Astrocyte of the hippocampus (primary cell): ENCODE measurements around the gene APBA3.
A peak's percentile ranks its signal among the peaks of the same experiment; 100 is the strongest.

ENCODE experiments used
- DNase-seq: peaks from one replicate; pipeline ENCODE4 v3.0.0; 2011; ENCODE audit warnings: low read depth, low spot score

APBA3 gene

GRCh38 chr19:3748965-3749364 lies 12.5 kb downstream of the APBA3 start:
- no peak for DNase-seq

GRCh38 chr19:3746371-3747056 lies 15.0 kb downstream of the APBA3 start:
- DNase-seq, result no peak

DNA sequence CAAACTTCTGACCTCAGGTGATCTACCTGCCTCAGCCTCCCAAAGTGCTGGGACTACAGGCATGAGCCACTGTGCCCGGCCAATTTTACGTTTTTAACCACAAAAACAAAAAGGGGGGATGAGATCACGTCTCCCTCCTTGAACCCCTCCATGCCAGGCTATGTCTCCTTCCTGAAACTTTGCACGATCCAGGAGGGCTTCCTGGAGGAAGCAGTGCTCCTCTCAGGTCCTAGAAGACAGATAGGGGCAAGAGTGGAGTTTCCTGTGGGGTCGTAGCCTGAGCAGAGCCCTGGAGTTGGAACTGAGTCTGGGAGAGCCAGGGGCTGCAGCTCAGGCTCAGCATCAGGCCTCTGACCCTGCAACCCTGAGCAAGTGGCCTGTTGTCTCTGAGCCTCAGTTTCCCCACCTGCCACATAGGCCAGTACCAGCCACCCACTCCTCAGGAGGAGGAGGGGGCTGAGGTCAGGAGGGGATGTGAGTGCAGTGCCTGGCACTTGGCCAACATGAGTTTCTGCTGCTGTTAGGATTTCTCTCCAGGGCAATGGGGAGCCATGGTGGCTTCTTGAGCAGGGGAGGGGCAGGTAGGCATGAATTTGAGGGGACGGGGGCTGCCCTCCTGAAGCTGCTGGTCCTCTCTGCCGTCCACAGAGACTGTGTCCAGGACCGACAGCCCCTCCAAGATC lies 16.0 kb downstream of the APBA3 start:
- DNase-seq, result no peak

- no peak for DNase-seq
Measured at GRCh38 chr19:3743486-3743885, 18.0 kb downstream of the APBA3 start.

DNA sequence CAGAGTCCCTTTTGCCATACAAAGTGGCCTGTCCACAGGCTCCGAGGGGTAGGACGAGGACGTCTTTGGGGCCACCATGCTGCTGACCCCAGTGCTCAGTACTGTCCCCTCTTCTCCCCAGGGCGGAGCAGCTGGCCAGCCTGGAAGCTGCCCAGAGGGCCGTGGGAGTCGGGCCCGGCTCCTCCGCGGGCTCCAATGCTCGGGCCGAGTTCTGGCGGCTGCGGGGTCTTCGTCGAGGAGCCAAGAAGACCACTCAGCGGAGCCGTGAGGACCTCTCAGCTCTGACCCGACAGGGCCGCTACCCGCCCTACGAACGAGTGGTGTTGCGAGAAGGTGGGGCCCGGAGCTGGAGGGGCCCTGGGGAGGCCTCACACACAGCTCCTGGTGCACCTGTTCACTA lies 21.1 kb downstream of the APBA3 start:
- no peak for DNase-seq

DNA sequence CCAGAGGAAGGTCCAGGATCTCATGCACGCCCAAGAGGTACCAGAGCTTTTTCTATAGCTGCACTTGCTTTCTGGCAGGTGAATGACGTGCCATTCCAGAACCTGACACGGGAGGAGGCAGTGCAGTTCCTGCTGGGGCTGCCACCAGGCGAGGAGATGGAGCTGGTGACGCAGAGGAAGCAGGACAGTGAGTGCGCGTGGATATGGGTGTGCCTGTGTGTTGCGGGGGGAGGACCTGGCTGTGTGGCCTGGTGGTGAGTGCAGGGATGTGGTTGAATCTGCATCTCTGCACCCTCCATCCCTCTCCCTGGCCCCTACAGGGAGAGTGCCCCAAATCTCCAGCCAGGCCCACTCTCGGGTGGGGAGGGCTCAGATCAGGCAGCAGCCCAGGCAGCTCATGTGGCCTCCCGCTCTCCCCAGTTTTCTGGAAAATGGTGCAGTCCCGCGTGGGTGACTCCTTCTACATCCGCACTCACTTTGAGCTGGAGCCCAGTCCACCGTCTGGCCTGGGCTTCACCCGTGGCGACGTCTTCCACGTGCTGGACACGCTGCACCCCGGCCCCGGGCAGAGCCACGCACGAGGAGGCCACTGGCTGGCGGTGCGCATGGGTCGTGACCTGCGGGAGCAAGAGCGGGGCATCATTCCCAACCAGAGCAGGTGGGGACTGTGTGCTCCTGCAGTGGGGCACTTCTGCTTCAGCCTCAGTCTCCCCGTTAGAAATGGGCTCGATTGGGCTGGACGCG lies 22.8 kb downstream of the APBA3 start:
- no peak for DNase-seq

GRCh38 chr19:3737487-3738205 lies 23.8 kb downstream of the APBA3 start:
- no peak for DNase-seq

DNA sequence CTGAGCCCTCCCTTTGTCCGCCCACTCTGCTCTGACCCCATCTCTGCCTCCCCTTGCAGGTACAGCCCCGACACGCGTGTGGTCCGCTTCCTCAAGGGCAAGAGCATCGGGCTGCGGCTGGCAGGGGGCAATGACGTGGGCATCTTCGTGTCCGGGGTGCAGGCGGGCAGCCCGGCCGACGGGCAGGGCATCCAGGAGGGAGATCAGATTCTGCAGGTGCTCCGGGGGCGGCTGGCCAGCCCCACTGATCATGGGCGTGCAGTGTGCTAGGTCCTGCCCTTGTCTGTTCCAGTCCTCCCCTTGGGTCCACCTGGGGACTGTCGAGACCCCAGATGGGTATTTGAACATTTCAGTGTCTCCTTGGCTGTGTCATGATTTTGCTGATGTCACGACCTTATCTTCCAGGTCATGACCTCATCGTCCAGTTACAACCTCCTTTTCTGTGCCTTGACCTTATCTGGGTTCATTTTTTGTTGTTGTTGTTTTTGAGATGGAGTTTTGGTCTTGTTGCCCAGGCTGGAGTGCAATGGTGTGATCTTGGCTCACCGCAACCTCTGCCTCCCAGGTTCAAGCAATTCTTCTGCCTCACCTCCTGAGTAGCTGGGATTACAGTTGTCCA lies 25.3 kb downstream of the APBA3 start:
- no peak for DNase-seq

- DNase-seq, result no peak
Measured at GRCh38 chr19:3734310-3734600, 27.2 kb downstream of the APBA3 start.

DNA sequence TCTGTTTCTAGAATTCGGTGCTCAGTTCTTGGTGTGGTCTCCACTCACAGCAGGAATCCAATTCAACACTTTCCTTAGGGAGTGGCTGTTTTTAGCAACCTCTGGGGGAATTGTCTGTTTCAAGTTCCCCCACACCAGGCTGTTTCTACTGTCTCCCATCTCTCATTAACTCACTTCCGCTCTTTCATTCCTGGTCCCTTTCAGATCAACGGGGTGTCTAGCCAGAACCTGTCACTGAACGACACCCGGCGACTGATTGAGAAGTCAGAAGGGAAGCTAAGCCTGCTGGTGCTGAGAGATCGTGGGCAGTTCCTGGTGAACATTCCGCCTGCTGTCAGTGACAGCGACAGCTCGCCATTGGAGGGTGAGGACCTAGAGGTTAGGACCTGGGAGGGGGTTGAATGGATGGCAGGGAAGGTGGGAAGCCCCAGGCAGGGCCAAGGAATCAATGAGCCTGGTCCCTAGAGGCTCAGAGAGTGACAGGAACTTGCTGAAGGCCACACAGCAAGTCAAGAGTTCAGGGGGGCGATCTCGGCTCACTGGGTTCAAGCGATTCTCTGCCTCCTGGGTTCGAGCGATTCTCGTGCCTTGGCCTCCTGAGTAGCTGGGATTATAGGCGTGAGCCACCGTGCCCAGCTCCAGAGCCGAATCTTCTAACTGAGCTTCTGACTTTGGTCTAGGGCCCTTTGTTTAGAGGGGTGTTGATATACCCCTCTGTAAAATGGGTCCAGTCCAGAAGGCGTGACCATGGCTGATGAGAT lies 27.8 kb downstream of the APBA3 start:
- no peak for DNase-seq

DNA sequence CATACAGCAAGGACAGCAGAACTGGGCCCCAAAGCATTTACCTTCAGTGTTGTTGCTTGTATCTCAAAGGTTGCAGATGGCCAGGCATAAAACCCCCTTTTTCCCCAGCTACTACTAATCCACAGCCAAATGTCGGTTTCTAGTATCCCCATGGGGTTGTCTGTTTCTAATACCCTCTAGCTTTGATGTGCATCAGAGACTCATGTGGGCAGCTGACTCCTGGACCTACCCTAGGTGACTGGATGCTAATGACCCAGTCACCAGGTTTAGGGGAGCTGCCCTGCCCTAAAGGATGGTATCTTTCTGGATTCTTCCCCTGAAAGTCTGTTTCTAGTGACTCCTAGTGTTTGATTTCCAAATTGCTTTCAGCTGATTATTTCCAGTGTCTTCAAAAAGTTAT lies 29.4 kb downstream of the APBA3 start:
- DNase-seq, result no peak

DNA sequence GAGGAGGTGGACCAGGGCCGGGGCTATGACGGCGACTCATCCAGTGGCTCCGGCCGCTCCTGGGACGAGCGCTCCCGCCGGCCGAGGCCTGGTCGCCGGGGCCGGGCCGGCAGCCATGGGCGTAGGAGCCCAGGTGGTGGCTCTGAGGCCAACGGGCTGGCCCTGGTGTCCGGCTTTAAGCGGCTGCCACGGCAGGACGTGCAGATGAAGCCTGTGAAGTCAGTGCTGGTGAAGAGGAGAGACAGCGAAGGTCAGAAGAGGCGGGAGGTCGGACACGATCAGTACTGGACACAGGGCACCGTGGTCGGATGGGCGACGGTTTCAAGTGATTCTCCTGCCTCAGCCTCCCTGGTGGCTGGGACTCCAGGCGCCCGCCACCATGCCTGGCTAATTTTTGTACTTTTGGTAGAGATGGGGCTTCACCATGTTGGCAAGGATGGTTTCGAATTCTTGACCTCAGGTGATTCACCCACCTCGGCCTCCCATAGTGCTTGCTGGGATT lies 31.0 kb downstream of the APBA3 start:
- no peak for DNase-seq

DNA sequence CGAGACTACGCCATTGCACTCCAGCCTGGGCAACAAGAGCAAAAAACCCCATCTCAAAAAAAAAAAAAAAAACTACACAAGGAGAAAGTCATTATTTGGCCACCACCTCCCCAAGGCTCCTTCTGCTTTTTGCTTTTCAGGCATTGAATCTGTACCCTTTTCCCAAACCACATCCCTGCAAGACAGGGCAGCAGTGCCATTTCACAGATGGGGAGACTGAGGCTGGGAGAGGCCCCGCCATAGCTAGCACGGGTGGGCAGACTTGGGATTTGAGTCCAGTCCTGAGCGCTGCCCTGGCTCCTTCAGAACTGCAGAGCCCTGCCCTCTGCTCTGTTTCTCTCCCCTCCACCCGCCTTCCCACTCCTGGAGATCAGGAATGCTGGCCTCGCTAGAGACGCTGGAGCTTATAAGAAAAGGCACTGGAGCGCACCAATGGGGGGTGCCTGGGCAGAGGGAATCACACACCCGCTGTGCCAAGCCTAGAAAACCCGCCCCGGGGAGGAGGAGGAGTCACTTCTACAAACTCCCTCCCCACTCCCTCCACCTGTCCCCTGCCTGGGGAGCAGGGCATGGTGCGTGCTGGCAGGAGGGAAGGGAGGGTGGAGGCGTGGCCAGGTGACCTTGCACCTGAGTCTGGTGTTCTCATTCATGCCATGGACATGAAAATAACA lies 35.7 kb downstream of the APBA3 start:
- DNase-seq, result peak; percentile 56

GRCh38 chr19:3725121-3725520 lies 36.4 kb downstream of the APBA3 start:
- no peak for DNase-seq

GRCh38 chr19:3723883-3724282 lies 37.6 kb downstream of the APBA3 start:
- no peak for DNase-seq

DNA sequence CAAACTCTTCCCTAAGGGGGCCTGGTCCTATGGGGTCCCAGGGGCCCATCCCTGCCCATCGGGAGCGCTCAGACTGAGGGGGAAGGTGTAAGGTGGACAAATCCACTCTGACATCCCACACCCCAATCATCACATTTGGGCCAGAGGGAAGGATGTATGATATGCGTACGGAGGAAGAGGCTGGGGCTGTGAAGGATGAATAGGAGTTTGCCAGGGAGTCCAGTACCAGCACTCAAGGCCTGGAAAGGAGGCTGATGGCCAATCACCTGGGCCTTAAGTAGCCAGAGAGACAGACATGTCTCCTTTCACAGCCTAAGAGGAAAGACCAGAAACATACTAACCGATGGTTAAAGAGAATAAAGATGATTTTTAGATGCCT lies 38.4 kb downstream of the APBA3 start:
- DNase-seq, result no peak

- DNase-seq, result no peak
Measured at GRCh38 chr19:3722443-3723109, 38.9 kb downstream of the APBA3 start.

DNA sequence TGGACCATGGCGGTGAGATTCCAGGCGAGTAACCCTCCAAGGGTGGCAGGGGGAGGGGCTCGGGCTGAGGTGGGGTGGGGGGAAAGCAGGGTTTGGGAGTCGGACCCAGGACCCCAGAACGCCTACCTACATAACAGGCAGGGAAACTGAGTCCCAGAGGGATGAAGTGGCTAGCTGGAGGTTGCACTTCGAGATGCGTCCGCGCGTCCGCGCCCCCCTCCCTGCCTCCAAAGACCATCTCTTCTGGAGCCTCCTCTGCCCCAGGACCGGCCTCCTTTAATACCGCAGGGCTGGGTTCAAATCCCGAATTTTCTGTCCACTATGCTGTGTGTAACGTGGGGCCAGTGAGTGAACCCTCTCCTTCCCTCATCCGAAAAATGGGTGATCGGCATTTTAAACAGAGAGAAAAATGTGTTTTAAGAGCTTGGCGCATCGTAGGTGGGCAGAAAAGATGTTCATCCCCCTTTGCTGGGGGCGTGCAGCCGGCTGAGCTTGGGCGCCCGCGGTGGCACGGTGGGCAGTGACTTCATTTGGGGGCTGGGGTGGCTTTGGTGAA lies 39.5 kb downstream of the APBA3 start:
- no peak for DNase-seq

DNA sequence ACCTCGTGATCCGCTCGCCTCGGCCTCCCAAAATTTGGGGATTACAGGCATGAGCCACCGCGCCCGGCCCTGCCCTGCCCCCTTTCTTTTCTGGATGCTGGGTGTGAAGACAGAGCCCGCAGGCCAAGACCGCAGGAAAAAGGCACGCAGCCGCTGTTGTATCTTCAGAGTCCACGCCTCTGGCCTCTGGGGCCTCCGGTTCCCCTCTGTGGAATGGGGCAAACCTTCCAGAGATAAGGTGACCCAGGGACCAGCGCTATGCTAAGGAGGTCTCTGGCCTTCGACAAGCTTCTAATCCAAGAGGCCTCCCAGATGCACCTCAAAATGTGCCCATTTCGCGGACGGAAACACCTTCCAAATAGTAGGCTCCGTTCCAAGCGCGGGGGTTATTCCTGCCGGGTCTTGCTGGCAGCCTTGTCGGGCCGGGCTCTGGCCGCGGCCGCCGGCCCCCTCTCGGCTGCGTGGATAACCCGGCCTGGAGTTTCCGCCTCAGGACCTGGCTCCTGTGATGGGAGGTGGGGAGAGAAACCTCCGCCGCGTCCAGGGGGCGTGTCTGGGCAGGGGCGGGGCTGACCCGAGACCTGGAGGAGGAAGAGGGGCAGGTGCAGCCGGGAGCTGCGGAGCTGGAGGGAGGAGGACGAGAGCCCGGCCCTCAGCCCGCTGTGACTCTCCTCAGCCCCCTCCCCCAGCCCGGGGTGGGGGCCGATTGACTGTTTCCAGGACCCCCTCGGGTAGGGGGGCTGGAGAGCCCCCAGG lies 40.2 kb downstream of the APBA3 start:
- DNase-seq, result peak; percentile 94
